ENCODE measurements around the gene IAH1. TPM values are rescaled to one million over a fixed set of nuclear protein-coding genes. Genes with fewer than 3 reads are reported as not detected.
A peak's percentile ranks its signal among the peaks of the same experiment; 100 is the strongest.
"Not testable (repeated sequence)": the region's sequence is repeated elsewhere in the genome, so short reads cannot be mapped to it uniquely, and the experiment has no call there.

IAH1 gene
- total RNA-seq, 1 donor from 2014 or later: 79.2 TPM

DNA sequence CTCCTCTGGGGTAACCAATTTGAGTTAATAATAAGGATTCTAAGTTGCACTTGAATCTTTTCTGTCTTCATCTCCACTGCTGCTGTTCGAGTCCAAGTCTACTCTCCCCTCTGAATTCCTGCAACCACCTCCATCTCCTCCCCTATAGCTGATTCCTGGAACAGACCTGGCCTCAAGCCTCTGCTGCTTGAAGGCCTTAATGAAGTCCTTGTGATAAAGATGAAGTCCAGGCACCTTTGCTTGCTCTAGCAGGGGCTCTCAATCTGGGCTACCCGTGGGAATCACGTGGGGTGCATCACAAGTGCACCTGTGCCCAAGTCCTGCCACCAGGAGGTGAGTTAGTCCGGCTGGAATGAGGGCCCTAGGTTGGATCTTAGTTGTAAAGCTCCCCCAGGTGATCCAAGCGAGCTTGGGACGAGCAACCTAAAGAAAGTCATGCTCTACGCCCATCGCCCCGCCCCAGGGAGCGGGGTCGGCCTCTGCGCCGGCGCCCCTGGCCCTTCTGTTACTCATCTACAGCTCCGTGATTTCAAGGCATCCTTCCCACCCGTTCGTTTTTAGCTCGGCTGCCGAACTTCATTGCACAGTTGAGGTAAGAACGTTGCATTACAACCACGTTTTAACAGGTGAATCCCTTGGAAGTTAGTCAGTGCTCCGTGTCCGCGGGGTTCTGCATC is 905 bp upstream of the IAH1 start:
- no peak for DNase-seq (ENCODE audit: low spot score)

DNA sequence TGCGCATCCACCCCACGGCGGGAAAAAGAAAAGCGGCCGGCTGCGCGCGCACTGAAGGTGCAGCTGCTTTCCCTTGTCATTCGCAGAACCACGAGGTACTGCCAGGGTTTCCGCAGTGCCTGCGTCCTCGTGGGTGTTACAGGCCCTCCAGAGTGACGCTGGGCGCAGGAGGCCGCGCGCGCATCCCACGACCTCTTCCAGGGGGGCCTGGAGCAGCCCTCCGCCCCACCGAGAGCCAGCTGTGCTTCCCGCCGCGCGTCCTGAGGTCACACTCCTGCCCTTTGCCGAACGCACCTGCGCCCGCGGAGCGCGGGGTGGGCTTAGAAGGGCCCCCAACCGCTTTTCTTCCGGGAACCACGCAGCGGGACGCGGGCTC is 378 bp upstream of the IAH1 start:
- peak; percentile 18 for DNase-seq (ENCODE audit: low spot score)

DNA sequence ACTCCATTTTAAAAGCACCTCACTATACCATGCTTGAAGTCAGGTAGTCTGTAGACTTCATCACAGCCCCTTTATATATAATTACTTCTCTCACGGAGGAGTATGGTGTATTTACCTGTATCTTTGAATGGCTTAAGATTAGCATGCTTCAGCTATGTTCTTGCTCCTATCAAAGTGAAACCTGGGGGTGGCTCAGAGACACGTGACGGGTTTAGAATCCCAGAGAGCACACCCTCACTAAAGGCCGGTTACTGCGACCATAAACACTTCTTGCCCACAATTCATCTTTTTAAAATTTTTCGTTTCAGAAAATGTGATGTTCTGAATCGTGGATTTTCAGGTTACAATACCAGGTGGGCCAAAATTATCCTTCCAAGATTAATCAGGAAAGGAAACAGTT is 3.6 kb downstream of the IAH1 start:
- no peak for DNase-seq (ENCODE audit: low spot score)

DNA sequence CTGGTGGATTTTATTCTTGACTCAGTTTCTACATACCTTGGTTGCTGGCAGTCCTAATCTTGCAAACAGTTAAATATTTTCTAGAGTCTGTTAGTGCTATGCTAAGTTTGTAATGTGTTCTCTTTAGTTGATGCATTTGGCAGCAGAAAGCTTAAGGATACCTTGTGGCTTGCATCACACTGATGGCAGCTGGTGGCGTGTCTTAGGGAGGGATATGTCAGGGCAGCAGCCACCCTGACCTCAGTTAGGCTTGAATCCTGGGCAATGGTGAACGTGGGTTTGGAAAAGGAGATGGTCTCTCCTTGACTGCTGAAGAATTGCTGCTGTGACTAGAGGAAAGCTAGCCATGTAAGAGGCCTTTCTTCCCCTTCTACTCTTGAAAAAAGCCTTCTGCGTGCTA is 4.2 kb downstream of the IAH1 start:
- no peak for DNase-seq (ENCODE audit: low spot score)

DNA sequence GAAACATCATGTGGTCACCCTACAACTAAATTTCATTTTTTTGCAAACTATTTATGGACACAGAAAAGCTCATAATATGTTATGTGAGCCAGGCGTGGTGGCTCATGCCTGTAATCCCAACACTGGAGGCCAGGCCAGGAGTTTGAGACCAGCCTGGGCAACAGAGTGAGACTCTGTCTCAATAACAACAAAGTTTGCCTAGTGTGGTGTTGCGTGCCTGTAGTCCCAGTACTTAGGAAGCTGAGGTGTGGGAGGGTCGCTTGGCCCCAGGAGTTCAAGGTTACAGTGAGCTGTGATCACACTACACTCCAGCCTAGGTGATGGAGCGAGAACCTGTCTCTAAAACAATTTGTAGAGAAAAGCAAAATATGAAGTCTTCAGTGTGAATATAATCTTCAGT is 5.8 kb downstream of the IAH1 start:
- no peak for DNase-seq (ENCODE audit: low spot score)

DNA sequence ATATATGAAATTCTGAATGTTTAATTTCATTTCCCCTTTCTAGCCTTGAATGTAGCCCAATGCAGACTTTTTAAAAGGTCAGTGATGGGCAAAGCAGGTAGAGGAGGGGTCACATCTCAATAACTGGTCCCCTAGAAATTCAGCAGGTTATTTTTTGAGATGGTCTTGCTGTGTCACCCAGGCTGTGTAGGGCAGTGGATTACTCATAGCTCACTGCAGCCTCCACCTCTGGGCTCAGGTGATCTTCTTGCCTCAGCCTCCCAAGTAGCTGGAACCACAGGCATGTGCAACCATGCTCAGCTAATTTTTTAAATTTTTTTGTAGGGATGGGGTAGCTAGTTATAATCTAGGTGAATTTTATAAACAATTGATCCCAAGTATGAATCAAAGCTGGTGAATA is 8.8 kb downstream of the IAH1 start:
- DNase-seq (ENCODE audit: low spot score): no peak

DNA sequence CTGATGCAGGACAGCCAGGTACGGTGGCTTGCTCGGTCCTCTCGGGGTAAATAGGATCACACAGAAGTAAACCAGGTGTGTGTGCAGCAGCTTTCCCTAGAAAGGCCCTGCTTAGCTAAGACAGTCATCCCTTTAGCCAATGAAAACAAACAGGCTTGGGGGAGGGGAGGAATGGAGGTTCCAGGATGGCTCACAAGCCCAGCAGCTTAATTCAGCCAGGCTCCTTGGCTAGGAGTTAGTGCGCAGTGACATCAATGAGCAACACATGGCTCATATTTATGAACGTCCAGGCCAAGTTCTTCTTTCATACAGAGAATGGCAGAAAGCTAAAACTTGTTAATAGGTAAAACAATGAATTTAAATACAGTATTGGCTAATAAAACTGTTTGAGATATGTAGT is 10.2 kb downstream of the IAH1 start:
- DNase-seq (ENCODE audit: low spot score): no peak

DNA sequence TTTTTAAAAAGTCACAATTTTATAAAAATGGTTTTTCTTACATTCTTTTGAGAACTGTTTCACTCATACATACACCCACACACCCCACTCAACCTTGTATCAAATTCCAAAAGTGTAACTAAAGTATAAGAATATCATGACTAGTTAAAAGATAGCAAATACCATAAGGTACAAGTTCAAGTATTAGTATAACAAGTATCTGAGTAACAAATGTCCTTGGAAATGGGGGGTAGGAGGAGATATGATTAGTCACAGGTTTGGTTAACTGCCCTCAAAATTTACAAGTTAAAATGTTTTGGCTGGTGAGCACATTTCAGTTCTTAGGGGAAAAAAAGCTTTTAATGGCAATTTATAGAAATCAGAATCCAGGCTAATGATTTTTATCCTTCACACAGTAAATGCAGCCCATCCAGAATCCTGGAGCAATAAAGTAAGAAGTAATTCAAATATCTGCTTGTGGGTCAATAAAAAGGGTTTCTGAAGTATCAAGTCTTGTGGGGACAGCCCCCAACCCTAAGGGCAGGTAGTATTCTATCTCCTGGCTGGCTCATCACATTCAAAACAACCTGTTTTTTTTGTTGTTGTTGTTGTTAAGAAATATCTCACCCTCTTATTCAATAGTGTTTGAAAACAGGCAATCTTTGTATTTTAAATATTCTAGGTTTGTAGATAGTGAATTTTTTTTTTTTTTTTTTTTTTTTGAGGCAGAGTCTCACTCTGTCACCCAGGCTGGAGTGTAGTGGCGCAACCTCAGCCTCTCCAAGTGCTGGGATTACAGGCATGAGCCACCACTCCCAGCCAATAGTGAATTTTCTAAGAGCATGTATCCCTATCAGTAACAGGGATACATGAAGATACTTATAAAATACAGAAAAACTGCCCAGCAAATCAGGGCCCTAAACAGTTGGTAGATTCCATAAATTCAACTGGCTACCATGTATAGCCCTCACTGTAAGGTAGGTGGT is 14.5 kb downstream of the IAH1 start:
- DNase-seq (ENCODE audit: low spot score): no peak

DNA sequence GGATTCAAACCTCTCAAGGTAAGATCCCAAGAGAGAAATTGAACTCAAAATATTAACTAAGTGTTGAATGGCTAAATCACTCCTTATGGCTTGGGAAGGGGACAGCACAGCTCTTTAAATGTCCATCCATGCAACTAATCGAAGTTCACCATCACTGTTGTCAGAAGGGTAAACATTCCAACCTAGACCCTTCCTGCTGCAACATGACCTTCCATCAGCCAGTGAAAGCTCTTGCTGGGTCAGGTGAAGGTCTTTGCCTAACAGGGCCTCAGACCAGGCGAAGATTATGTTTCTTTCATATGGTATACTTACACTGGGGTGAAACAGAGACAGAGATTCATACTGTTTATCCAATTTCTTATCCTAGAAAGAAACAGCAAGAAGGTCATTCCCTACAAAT is 16.4 kb downstream of the IAH1 start:
- DNase-seq (ENCODE audit: low spot score): no peak

DNA sequence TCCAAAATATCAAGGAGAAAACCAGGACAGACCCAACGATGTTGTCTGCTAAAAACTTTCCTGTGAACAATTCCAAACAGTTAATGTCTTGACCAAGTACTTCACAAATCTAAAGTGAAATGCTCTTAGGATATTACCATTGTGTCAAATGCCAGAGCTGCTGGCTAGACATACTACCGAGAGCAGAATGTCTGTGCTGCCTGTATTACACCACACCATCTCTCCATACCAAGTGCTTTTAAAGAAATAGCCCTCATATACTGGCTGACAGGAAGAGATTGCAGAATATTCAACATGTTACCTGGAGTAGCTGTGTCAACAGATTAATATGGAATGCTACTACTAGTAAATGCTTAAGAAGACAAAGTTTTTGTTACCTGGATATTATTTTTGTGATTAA is 18.6 kb downstream of the IAH1 start:
- no peak for DNase-seq (ENCODE audit: low spot score)

DNA sequence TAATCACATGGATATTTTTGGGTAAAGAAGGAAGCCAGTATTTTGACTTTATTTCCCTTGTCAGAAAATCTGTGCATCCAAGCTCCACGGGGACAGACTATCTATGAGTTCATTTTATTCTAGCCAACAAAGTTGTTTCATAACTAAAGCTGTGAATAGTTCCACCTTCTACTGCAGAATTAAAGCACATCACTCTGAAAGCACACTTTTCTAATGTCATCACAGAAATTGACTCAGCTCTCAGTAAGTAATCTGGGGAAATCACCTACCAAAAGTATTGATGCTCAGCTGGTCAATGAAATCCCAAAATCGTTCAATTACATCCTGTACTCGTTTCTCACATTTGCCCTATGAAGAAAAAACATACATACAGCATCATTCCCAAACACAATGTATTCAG is 19.1 kb downstream of the IAH1 start:
- no peak for DNase-seq (ENCODE audit: low spot score)

DNA sequence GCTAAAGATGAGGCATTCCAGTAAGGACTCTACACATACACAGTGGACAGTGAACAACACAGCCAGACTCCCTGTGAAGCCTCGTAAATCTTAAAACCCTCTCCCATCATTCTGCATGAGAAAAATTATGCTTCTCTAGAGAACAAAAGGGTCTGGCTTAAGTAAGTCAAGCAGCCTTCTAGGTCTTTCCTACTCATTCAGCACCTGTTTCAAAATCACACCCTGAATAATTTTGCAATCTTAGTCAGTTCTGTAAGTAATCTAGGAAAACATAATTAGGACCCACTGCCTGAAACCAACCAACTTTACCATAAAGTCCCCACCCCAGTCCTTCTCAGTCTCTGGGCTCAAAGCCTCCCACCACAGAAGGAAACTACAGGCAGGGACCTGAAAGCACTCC is 19.7 kb downstream of the IAH1 start:
- DNase-seq (ENCODE audit: low spot score): no peak

DNA sequence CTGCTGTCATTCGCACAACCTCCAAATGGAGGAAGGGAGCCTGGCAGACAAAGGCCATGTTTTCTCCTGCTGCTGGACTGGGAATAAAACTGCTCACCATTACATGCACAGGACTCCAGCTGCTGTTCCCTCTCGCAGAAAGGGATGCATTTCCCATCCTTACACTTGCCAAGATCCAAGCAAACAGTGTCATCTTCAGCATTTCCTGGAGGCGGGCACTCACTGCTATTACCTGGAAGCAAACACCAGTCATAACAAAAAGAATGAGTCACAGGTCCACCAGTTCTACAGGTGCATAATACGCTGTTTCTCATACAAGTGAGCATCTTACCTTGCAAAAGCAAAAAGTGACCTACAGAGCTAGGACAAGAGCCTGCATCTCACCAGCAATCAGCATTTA is 22.7 kb downstream of the IAH1 start:
- no peak for DNase-seq (ENCODE audit: low spot score)

DNA sequence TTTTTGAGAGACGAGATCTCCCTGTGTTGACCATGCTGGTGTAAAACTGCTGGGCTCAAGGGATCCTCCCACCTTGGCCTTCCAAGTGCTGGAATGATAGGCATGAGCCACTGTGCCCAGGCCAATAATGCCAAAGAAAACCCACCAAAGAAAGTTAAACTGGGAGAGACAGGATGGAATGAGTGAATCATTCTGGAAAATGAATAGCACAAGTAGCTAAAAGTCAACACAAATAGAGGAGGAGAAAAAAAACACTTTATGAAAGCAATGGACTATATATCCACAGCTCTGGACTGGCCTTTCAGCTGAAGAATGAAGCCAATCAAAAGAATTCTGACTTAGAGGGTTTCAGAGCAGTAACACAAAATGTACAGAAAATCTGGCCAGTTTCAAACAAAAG is 23.9 kb downstream of the IAH1 start:
- no peak for DNase-seq (ENCODE audit: low spot score)

DNA sequence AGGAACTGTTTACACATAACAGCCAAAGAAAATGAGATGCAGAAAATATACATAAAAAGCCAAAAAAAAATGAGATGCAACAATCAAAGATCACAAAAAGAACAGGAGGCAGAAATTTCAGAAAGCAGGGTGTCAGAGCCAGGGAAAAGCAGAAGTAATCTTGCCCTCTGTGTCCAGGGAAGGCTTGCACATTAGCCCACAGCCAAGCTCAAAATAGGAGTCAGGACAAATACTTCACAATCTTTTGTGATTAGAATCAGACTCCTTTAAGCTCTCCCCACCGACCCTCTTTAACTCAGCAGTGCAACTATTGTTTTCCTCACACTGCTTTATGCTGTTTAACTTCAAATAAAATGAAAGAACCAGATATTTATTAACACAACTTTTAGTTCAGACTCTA is 34.6 kb downstream of the IAH1 start:
- DNase-seq (ENCODE audit: low spot score): no peak

DNA sequence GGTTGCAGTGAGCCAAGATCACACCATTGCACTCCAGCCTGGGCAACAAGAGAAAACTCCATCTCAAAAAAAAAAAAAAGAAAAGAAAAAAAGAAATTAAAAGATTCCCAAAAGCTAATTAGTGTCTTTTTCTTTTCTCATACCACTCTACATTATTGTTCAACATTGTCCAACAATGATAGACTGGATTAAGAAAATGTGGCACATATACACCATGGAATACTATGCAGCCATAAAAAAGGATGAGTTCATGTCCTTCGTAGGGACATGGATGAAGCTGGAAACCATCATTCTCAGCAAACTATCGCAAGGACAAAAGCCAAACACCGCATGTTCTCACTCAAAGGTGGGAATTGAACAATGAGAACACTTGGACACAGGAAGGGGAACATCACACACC is 39.6 kb downstream of the IAH1 start:
- not testable (repeated sequence) for DNase-seq (ENCODE audit: low spot score)

DNA sequence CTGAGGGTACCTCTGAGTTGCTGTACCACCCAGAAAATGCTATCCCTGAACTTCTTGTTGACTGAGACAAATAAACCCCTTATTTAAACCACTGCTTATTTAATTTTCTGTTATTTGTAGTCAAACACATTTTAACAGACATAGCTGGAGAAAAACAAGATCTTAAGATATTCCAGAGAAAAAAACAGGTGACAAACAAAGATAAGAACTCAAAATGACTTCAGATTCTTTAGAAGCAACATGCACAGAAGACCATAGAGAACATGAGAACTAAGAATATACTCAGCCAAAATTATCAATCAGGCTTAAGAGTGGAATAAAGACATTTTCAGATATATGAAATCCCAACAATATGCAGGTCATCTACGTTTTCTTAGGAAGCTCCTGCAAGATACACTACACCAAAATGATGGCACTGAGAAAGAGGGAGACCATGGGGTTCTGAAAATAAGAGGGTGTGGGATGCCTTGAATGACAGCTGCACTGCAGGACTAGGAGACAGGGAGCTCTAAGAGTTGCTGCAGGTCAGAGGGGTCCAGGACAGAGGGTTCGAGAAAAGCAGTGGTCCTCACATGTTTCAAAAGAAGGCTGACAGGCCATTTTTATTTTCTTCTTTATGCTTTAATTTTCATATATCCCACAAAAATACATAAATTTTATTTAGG is 42.9 kb downstream of the IAH1 start:
- DNase-seq (ENCODE audit: low spot score): no peak

DNA sequence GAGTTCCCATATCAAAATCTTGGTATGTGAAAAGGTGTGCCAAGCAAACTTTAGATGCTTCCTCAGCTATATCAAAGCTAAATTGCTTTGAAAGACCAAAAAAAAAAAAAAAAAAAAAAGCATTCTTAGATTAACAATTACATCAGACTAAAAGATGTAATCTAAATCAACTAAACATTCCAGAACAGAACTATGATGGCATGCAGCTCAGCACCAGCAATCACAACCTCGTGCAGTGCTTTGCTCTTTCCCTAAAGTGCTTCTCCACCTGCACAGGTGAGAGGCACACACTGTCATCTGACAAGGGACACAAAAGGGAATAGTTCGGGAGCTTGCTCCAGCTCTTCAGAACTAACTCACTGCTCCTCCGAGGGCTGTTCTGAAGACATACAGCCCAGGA is 43.8 kb downstream of the IAH1 start:
- DNase-seq (ENCODE audit: low spot score): no peak

DNA sequence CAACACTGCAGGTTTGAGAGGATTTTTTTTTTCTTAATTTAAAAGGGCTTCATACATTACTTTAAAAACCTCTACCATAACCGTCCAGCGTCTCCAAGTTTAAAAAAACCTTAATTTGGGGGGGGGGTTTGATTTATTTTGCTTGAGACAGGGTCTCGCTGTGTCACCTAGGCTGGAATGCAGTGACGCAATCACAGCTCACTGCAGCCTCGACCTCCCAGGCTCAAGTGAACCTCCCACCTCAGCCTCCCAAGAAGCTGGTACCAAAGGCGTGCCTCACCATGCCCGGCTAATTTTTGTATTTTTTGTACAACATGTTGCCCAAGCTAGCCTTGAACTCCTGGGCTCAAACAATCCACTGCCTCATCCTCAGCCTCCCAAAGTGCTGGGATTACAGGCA is 44.4 kb downstream of the IAH1 start:
- DNase-seq (ENCODE audit: low spot score): no peak

DNA sequence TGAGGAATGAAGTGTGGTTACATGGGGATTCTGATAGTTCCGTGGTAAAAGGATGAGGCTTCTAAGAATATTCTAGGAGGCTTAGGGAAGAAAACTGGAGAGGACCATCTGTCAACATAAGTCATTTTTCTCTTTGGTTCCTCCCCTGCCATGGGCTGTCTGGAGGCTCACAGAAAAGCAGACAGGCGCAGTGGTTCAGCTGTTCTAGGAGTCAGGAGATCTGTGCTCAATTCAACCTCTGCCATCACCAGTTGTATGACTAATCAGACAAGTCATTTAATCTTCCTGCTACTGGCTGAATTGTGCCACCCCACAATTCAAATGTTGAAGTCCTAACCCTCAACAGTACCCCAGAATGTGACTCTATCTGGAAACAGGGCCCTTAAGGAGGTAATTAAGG is 44.9 kb downstream of the IAH1 start:
- no peak for DNase-seq (ENCODE audit: low spot score)

DNA sequence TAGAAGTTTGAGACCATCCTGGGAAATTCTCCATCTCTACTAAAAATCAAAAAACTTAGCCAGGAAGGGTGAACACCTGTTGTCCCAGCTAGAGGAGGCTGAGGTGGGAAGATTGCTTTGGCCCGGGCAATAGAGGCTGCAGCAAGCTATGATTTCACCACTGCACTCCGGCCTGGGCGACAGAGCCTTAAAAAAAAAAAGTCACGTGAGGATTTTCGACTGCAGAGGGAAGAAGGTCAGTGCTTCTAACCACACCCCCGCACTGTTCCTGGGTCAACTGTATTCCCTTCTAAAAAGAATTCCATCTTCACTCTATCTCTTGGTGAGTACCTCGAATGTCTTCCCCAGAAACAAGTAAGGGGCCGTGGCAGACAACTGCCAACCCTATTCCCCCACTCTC is 49.9 kb downstream of the IAH1 start:
- no peak for DNase-seq (ENCODE audit: low spot score)

DNA sequence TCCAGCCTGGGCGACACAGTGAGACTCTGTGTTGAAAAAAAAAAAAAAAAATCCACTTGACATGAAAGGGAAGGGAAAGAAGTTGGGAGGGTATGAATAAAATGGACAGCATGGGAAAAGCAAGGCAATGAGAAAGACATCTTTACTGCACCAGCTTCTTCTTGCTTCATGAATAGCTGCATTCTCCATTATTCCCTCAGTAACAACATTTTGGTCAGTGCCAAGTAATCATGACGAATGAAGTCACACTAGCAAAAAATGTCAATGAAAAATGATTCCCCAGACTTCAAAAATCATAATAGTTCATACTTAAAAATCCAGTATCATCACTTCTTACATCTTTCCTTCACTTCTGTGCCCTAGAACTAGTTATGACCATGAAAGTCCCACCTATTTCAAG is 50.9 kb downstream of the IAH1 start:
- no peak for DNase-seq (ENCODE audit: low spot score)
